HEK293T (cell line): ENCODE data around the gene XG.

Source experiments
- ARNT ChIP-seq: fragments of 450-650 bp; IDR thresholded peaks from 2 replicates; pipeline ENCODE4 v1.6.1; 2017; ENCODE audit warnings: mild to moderate bottlenecking
- FOXK2 ChIP-seq: fragments of 450-650 bp; IDR thresholded peaks from 2 replicates; pipeline ENCODE4 v1.6.1; 2016; ENCODE audit warnings: mild to moderate bottlenecking
- FOXM1 ChIP-seq: fragments of 450-650 bp; IDR thresholded peaks from 2 replicates; pipeline ENCODE4 v1.6.1; 2017; ENCODE audit warnings: mild to moderate bottlenecking, borderline replicate concordance
- L3MBTL2 ChIP-seq: fragments of 450-650 bp; conservative IDR thresholded peaks from 2 replicates; pipeline ENCODE4 v1.6.1; 2016; ENCODE audit warnings: mild to moderate bottlenecking
- NFRKB ChIP-seq: fragments of 450-650 bp; IDR thresholded peaks from 2 replicates; pipeline ENCODE4 v1.6.1; 2016; ENCODE audit warnings: mild to moderate bottlenecking, moderate library complexity
- PKNOX1 ChIP-seq: fragments of 450-650 bp; IDR thresholded peaks from 2 replicates; pipeline ENCODE4 v1.6.1; 2016
- SUZ12 ChIP-seq: fragments of 450-650 bp; IDR thresholded peaks from 2 replicates; pipeline ENCODE4 v1.6.1; 2016; ENCODE audit warnings: mild to moderate bottlenecking

GRCh38 chrX:2748815-2749188 lies 3.0 kb upstream of the XG start:
- TF ChIP-seq SUZ12 = no peak
- no peak for TF ChIP-seq ARNT
- no peak for TF ChIP-seq NFRKB
- no peak for TF ChIP-seq FOXK2
- TF ChIP-seq FOXM1 = no peak
- TF ChIP-seq L3MBTL2 = no peak
- TF ChIP-seq PKNOX1 = no peak
